Tibial artery (tissue), 4 donors: ENCODE results near the gene TMEM248.
"Not testable (repeated sequence)": the region's sequence is repeated elsewhere in the genome, so short reads cannot be mapped to it uniquely, and the experiment has no call there.

Experiments used
- DNase-seq, 2 donors: peaks; one replicate each; pipeline ENCODE4 v3.0.0-alpha.2; 2019
- H3K27ac ChIP-seq, 2 donors: fragments of 200-600 bp; sonication (generic) in 1 of 2; 1 replicate in 1 of 2; 2 replicates in 1 of 2; pipeline ENCODE4 v1.5.1; 2018 to 2019; ENCODE audit warnings: mild to moderate bottlenecking in 1 of 2
- H3K27me3 ChIP-seq, 2 donors: fragments of 200-600 bp; sonication (generic) in 1 of 2; one replicate each; pipeline versions ENCODE4 v1.5.1 to v1.6.0; 2016 to 2019
- H3K36me3 ChIP-seq, 3 donors: fragments of 200-600 bp; sonication (generic) in 2 of 3; one replicate each; pipeline ENCODE4 v1.5.1; 2016 to 2019; ENCODE audit warnings: mild to moderate bottlenecking in 2 of 3
- H3K4me1 ChIP-seq, 4 donors: fragments of 200-600 bp; sonication (generic) in 2 of 4; 1 replicate in 3 of 4; 2 replicates in 1 of 4; pipeline ENCODE4 v1.5.1; 2016 to 2019
- H3K4me3 ChIP-seq, 2 donors: fragments of 200-600 bp; sonication (generic) in 1 of 2; 1 replicate in 1 of 2; 2 replicates in 1 of 2; pipeline ENCODE4 v1.5.1; 2018 to 2019; ENCODE audit warnings: mild to moderate bottlenecking in 2 of 2
- H3K9me3 ChIP-seq, 3 donors: fragments of 200-600 bp; sonication (generic) in 1 of 3; one replicate each; pipeline ENCODE4 v1.5.1; 2016 to 2019
- intact Hi-C: fragments of 100-400 bp; cut with DNase I; formaldehyde crosslinking; loops from one replicate; pipeline ENCODE4 v1.15.0; 2023; ENCODE audit warnings: low total_unique reads
- TF ChIP-seq, protein P1 (sequence below), 2 experiments: fragments of 200-600 bp in 1 of 2; fragments of 450-650 bp in 1 of 2; IDR thresholded peaks; one replicate each; pipeline ENCODE4 v1.5.1; 2017 to 2019; ENCODE audit warnings: antibody characterized with exemption in 2 of 2, mild to moderate bottlenecking in 1 of 2, moderate library complexity in 1 of 2

Gene TMEM248, protein sequence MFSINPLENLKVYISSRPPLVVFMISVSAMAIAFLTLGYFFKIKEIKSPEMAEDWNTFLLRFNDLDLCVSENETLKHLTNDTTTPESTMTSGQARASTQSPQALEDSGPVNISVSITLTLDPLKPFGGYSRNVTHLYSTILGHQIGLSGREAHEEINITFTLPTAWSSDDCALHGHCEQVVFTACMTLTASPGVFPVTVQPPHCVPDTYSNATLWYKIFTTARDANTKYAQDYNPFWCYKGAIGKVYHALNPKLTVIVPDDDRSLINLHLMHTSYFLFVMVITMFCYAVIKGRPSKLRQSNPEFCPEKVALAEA

DNA sequence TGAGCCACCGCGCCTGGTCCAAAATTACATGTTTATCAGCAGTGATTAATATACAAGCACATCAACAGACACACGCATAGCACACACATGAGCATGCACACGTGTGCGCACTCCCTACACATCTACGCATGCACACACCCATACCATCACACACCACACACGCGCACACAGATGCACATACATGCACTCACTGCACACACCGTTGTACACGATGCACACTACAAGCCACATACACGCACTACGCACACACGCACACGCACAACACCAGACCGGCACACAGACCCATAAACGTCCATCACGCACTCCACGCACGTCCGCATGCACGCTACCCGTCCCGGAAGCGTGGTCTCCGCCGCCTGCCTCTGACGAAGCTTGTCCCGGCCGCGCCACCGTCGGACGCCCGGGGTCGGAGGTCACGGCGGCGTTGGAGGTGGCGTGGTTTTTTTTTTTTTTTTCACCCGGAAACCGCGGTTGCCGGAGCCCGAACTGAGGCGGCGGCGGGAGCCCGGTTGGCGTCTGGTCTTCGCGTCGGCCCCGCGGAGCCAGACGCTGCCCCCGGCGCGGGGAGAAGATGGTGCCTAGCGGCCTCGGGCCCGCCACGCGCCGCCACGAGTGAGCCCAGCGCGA lies at the start of gene TMEM248:
Gene TMEM248 (plus strand): TSS at position 457 of the 627 bp plus-strand sequence. CDS start 20,641 bp downstream, outside the sequence.
- no peaks in the 10 kb centered on the region for H3K27me3 ChIP-seq
- H3K4me1 ChIP-seq = peaks cover 0 to 56% (median 23%) of the 10 kb centered on the region in 4 donors
- peak; percentile 85 to 95 for DNase-seq
- TF ChIP-seq, protein P1, sequence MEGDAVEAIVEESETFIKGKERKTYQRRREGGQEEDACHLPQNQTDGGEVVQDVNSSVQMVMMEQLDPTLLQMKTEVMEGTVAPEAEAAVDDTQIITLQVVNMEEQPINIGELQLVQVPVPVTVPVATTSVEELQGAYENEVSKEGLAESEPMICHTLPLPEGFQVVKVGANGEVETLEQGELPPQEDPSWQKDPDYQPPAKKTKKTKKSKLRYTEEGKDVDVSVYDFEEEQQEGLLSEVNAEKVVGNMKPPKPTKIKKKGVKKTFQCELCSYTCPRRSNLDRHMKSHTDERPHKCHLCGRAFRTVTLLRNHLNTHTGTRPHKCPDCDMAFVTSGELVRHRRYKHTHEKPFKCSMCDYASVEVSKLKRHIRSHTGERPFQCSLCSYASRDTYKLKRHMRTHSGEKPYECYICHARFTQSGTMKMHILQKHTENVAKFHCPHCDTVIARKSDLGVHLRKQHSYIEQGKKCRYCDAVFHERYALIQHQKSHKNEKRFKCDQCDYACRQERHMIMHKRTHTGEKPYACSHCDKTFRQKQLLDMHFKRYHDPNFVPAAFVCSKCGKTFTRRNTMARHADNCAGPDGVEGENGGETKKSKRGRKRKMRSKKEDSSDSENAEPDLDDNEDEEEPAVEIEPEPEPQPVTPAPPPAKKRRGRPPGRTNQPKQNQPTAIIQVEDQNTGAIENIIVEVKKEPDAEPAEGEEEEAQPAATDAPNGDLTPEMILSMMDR (IDR thresholded peaks at IDR 0.05) = no peak
- H3K36me3 ChIP-seq = peaks cover 0 to 6% (median 0%) of the 10 kb centered on the region in 3 donors
- no peaks in the 10 kb centered on the region for H3K9me3 ChIP-seq
- peak within 1 kb of the TSS; percentile 75 to 94 for H3K4me3 ChIP-seq
- peak within 1 kb of the TSS; percentile 72 to 84 for H3K27ac ChIP-seq
- intact Hi-C loops = loop anchor here (5.0 kb wide), 1 partner anchor 66 kb away; no protein-coding TSS in a partner anchor

DNA sequence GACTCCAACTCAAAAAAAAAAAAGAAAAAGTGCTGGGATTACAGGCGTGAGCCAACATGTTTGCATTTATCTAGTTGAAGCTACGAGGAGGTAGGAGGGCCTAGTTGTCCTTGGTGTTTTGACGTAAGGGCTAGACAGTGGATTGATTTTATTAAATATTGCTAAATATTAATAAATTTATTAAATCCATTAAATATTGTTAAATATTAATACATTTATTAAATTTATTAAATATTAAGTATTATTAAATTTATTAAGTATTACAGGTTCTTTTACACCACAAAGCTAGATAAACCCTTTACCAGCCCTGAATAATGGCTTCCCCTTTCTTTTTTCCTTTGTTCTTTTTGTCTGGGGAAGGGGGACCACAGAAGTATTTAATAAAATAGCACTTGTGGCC lies 47.5 kb upstream of the TMEM248 start:
- H3K4me3 ChIP-seq = no peak overlapping the region
- H3K27ac ChIP-seq = no peak overlapping the region
- H3K9me3 ChIP-seq = no peaks in the 10 kb centered on the region
- peaks cover 0 to 23% (median 0%) of the 10 kb centered on the region in 3 donors for H3K36me3 ChIP-seq
- no peak for DNase-seq
- TF ChIP-seq, protein P1 (IDR thresholded peaks at IDR 0.05) = no peak
- intact Hi-C loops = no loop called here
- no peaks in the 10 kb centered on the region for H3K4me1 ChIP-seq
- H3K27me3 ChIP-seq = no peaks in the 10 kb centered on the region

DNA sequence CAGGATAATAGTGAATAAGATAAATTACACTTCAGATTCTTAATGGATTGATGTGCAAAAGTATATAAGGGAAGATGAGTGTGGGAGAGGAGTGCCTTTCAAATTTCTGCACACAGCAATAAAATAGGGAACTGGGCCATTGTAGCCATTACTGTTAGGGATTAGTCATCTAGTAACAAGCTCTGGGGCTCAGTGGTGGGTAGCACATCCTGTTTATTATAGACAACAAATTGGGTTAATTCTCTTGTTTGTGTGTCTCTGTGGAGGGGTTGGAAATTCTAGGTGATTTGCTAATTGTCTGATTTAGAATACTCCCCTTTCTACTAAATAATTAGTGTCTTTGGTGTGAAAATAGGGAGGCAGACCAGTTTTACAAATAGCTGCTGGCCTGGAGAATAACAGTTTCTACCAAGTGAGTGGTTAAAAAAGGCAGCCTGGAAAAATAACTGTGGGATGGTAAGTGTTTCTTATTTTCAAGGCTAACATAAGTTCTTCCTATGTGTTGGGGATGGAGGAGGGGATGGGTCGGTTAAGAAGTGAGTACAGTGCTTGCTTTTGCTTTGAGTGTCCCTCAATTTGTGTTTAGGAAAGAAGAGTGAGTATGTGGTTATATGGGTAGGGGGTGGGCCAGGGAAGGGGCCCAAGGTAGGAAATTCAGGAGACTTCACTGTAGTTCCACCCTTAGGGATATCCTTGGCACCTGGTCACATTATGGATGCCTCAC lies 43.3 kb upstream of the TMEM248 start:
- Histone ChIP-seq H3K4me1 (no peaks in the 10 kb centered on the region), H3K27ac (no peak overlapping the region), H3K36me3 (peaks cover 0 to 34% (median 3%) of the 10 kb centered on the region in 3 donors), H3K9me3 (no peaks in the 10 kb centered on the region), H3K27me3 (no peaks in the 10 kb centered on the region), H3K4me3 (no peak overlapping the region)
- intact Hi-C loops = no loop called here
- TF ChIP-seq, protein P1 (IDR thresholded peaks at IDR 0.05) = no peak
- DNase-seq = no peak

DNA sequence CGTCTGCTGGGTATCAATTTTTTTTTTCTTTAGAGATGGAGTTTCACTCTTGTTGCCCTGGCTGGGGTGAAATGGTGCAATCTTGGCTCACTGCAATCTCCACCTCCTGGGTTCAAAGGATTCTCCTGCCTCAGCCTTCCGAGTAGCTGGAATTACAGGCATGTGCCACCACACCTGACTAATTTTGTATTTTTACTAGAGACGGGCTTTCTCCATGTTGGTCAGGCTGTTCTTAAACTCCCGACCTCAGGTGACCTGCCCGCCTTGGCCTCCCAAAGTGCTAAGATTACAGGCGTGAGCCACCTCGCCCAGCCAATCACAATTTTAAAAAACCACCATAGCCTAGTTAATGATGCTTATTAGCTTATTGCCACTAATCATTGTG lies 42.7 kb upstream of the TMEM248 start:
- H3K36me3 ChIP-seq = peaks cover 0 to 34% (median 3%) of the 10 kb centered on the region in 3 donors
- intact Hi-C loops, DNase-seq, H3K4me3 ChIP-seq, H3K9me3 ChIP-seq, H3K27me3 ChIP-seq, H3K4me1 ChIP-seq, H3K27ac ChIP-seq: not testable (repeated sequence)

DNA sequence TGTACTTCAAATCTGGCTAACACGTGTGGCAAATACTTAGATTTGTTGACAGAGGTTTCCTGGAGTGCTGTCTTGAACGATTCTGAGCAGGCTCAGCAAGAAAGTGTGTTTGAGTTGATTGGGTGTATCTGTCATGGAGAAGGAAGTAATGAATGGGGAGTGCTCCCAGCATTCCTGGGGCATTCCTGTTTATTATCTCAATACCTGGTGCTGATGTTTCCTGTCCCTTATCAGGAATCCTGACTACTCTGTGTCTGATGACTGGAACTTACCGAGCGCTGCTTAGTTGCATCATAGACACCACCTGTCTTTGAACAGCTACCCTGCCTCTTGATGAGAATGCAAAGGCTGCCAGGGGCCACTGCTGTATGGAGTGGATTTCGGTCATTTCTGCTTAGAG lies 41.0 kb upstream of the TMEM248 start:
- Histone ChIP-seq H3K27ac (no peak overlapping the region), H3K9me3 (no peaks in the 10 kb centered on the region), H3K4me1 (no peaks in the 10 kb centered on the region), H3K4me3 (no peak overlapping the region), H3K36me3 (peaks cover 0 to 34% (median 3%) of the 10 kb centered on the region in 3 donors), H3K27me3 (no peaks in the 10 kb centered on the region)
- intact Hi-C loops = no loop called here
- TF ChIP-seq, protein P1 (IDR thresholded peaks at IDR 0.05) = no peak
- DNase-seq = no peak

DNA sequence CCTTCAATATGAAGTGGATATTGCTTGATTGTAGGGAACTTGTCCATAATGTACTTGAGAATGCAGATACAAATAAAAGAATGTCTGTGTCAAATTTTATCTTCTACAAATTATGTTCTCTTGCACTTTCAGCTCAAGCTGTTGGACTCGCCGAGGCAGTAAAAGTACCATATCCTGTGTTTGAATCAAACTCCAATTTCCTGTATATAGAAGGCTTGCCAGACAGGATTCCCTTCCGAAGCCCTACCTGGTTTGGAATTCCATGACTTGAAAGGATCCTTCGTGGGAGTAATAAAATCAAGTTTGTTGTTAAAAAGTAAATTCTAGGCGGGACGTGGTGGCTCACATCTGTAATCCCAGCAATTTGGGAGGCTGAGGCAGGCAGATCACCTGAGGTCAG lies 40.4 kb upstream of the TMEM248 start:
- H3K27ac ChIP-seq, DNase-seq, H3K9me3 ChIP-seq, intact Hi-C loops, H3K27me3 ChIP-seq, H3K4me1 ChIP-seq, H3K4me3 ChIP-seq: not testable (repeated sequence)
- peaks cover 0 to 38% (median 3%) of the 10 kb centered on the region in 3 donors for H3K36me3 ChIP-seq
